ENCODE data around the gene COPE. TPM values are rescaled to one million over a fixed set of nuclear protein-coding genes. Genes with fewer than 3 reads are reported as not detected.

The COPE gene
- total and polyA plus RNA-seq, 2 of the 8 experiments (the other 6 are each of a cell fraction or from before 2014, with no cell fraction given) = 178 to 356 TPM

- TF ChIP-seq CHD7 (IDR thresholded peaks at IDR 0.05; ENCODE audit: insufficient replicate concordance, low read length) = no peak
These were observed 42.3 kb downstream of the COPE start (continued) for GRCh38 chr19:18876865-18877264.
